22Rv1 (cell line): Measurements from ENCODE around the gene C1orf115.

Source experiments
- CTCF ChIP-seq: fragments of 450-650 bp; IDR thresholded peaks from 2 replicates; pipeline ENCODE4 v1.5.1; 2017; ENCODE audit warnings: mild to moderate bottlenecking
- ZFX ChIP-seq: fragments of 450-650 bp; IDR thresholded peaks from 2 replicates; pipeline ENCODE4 v1.6.1; 2017; ENCODE audit warnings: antibody characterized with exemption, borderline replicate concordance

- TF ChIP-seq CTCF (no peak), ZFX (no peak)
These were observed 37.2 kb upstream of the C1orf115 start for GRCh38 chr1:220652995-220653394.
